ENCODE measurements around the gene ATG16L1. TPM values are rescaled to one million over a fixed set of nuclear protein-coding genes. Genes with fewer than 3 reads are reported as not detected.
"Not testable (repeated sequence)": the region's sequence is repeated elsewhere in the genome, so short reads cannot be mapped to it uniquely, and the experiment has no call there.

The ATG16L1 gene
- total and polyA plus RNA-seq, 2 donors (not counting 1 experiment from before 2014, with no cell fraction given), result 23.7 to 33.7 TPM

- no peak overlapping the region for H3K9ac ChIP-seq (ENCODE audit: insufficient read depth, low read length)
- no peaks in the 10 kb centered on the region for H3K9me3 ChIP-seq (ENCODE audit: control insufficient read depth, insufficient read depth, low read depth, low read length)
- H3K36me3 ChIP-seq (ENCODE audit: control insufficient read depth, insufficient read depth, low read length), result no peaks in the 10 kb centered on the region
- no peak overlapping the region for H3K27ac ChIP-seq (ENCODE audit: insufficient read depth, low read length)
- no peak overlapping the region for H2AFZ ChIP-seq (ENCODE audit: low read length)
- H3K4me3 ChIP-seq (replicated peaks in 1 of 4; ENCODE audit: control extremely low read depth in 1 of 4, insufficient read depth in 1 of 4, low read depth in 3 of 4, low read length in 4 of 4), result no peak overlapping the region
- H3K27me3 ChIP-seq (ENCODE audit: control insufficient read depth, insufficient read depth, low read length), result no peaks in the 10 kb centered on the region
- DNase-seq (ENCODE audit: low read depth in 2 of 2), result no peak
- H4K20me1 ChIP-seq (ENCODE audit: control insufficient read depth, extremely low read depth, insufficient read depth, low read length), result no peaks in the 10 kb centered on the region
- H3K79me2 ChIP-seq (ENCODE audit: control insufficient read depth, insufficient read depth, low read length), result no peaks in the 10 kb centered on the region
- H3K4me1 ChIP-seq (ENCODE audit: control insufficient read depth, extremely low read depth, insufficient read depth, low read length), result no peaks in the 10 kb centered on the region
- no peak for TF ChIP-seq EZH2 (IDR thresholded peaks at IDR 0.05; ENCODE audit: low read length, missing control alignments)
- H3K4me2 ChIP-seq (ENCODE audit: extremely low read depth, insufficient read depth, low read length), result no peak overlapping the region
Observed at GRCh38 chr2:233331536-233331935, 80.1 kb downstream of the ATG16L1 start.

- H4K20me1 ChIP-seq (ENCODE audit: control insufficient read depth, extremely low read depth, insufficient read depth, low read length), result no peaks in the 10 kb centered on the region
- no peaks in the 10 kb centered on the region for H3K79me2 ChIP-seq (ENCODE audit: control insufficient read depth, insufficient read depth, low read length)
- no peaks in the 10 kb centered on the region for H3K27me3 ChIP-seq (ENCODE audit: control insufficient read depth, insufficient read depth, low read length)
- TF ChIP-seq EZH2 (IDR thresholded peaks at IDR 0.05; ENCODE audit: low read length, missing control alignments), result no peak
- no peak for TF ChIP-seq CTCF (conservative IDR thresholded peaks at IDR 0.05 in 1 of 2, IDR thresholded peaks at IDR 0.05 in 1 of 2; ENCODE audit: low read depth in 1 of 2, low read length in 2 of 2)
- H3K4me2 ChIP-seq (ENCODE audit: extremely low read depth, insufficient read depth, low read length), result no peak overlapping the region
- no peak overlapping the region for H3K4me3 ChIP-seq (replicated peaks in 1 of 4; ENCODE audit: control extremely low read depth in 1 of 4, insufficient read depth in 1 of 4, low read depth in 3 of 4, low read length in 4 of 4)
- no peaks in the 10 kb centered on the region for H3K36me3 ChIP-seq (ENCODE audit: control insufficient read depth, insufficient read depth, low read length)
- no peak overlapping the region for H3K9ac ChIP-seq (ENCODE audit: insufficient read depth, low read length)
- H3K9me3 ChIP-seq (ENCODE audit: control insufficient read depth, insufficient read depth, low read depth, low read length), result no peaks in the 10 kb centered on the region
- H2AFZ ChIP-seq (ENCODE audit: low read length), result no peak overlapping the region
- H3K4me1 ChIP-seq (ENCODE audit: control insufficient read depth, extremely low read depth, insufficient read depth, low read length), result no peaks in the 10 kb centered on the region
- H3K27ac ChIP-seq (ENCODE audit: insufficient read depth, low read length), result no peak overlapping the region
- DNase-seq (ENCODE audit: low read depth in 2 of 2), result no peak
Observed at GRCh38 chr2:233332125-233332524, 80.7 kb downstream of the ATG16L1 start.

- no peak overlapping the region for H2AFZ ChIP-seq (ENCODE audit: low read length)
- no peak for DNase-seq (ENCODE audit: low read depth in 2 of 2)
Observed at GRCh38 chr2:233334915-233335314, 83.4 kb downstream of the ATG16L1 start.

GRCh38 chr2:233336091-233336490, 84.6 kb downstream of the ATG16L1 start:
- not testable (repeated sequence) for H3K79me2 ChIP-seq (ENCODE audit: control insufficient read depth, insufficient read depth, low read length); H3K9ac ChIP-seq (ENCODE audit: insufficient read depth, low read length); H4K20me1 ChIP-seq (ENCODE audit: control insufficient read depth, extremely low read depth, insufficient read depth, low read length); H3K27ac ChIP-seq (ENCODE audit: insufficient read depth, low read length); DNase-seq (ENCODE audit: low read depth in 2 of 2); H3K4me3 ChIP-seq (replicated peaks in 1 of 4; ENCODE audit: control extremely low read depth in 1 of 4, insufficient read depth in 1 of 4, low read depth in 3 of 4, low read length in 4 of 4); H3K4me1 ChIP-seq (ENCODE audit: control insufficient read depth, extremely low read depth, insufficient read depth, low read length); H3K36me3 ChIP-seq (ENCODE audit: control insufficient read depth, insufficient read depth, low read length); H3K9me3 ChIP-seq (ENCODE audit: control insufficient read depth, insufficient read depth, low read depth, low read length); H3K27me3 ChIP-seq (ENCODE audit: control insufficient read depth, insufficient read depth, low read length); H2AFZ ChIP-seq (ENCODE audit: low read length); H3K4me2 ChIP-seq (ENCODE audit: extremely low read depth, insufficient read depth, low read length)

More at GRCh38 chr2:233334915-233335314, 83.4 kb downstream of the ATG16L1 start:
- Histone ChIP-seq H3K27ac (ENCODE audit: insufficient read depth, low read length) (no peak overlapping the region), H3K4me2 (ENCODE audit: extremely low read depth, insufficient read depth, low read length) (no peak overlapping the region), H3K4me3 (replicated peaks in 1 of 4; ENCODE audit: control extremely low read depth in 1 of 4, insufficient read depth in 1 of 4, low read depth in 3 of 4, low read length in 4 of 4) (no peak overlapping the region), H3K4me1 (ENCODE audit: control insufficient read depth, extremely low read depth, insufficient read depth, low read length) (no peaks in the 10 kb centered on the region), H3K79me2 (ENCODE audit: control insufficient read depth, insufficient read depth, low read length) (no peaks in the 10 kb centered on the region), H3K9ac (ENCODE audit: insufficient read depth, low read length) (no peak overlapping the region), H3K36me3 (ENCODE audit: control insufficient read depth, insufficient read depth, low read length) (no peaks in the 10 kb centered on the region), H3K9me3 (ENCODE audit: control insufficient read depth, insufficient read depth, low read depth, low read length) (no peaks in the 10 kb centered on the region), H3K27me3 (ENCODE audit: control insufficient read depth, insufficient read depth, low read length) (peaks cover 3% of the 10 kb centered on the region), H4K20me1 (ENCODE audit: control insufficient read depth, extremely low read depth, insufficient read depth, low read length) (no peaks in the 10 kb centered on the region)
- no peak for TF ChIP-seq CTCF (conservative IDR thresholded peaks at IDR 0.05 in 1 of 2, IDR thresholded peaks at IDR 0.05 in 1 of 2; ENCODE audit: low read depth in 1 of 2, low read length in 2 of 2)
- TF ChIP-seq EZH2 (IDR thresholded peaks at IDR 0.05; ENCODE audit: low read length, missing control alignments), result no peak

All from fibroblast of lung (primary cell).